Gastrocnemius medialis (tissue), 4 donors: Measurements from ENCODE around the gene NELFE. TPM values are rescaled to one million over a fixed set of nuclear protein-coding genes. Genes with fewer than 3 reads are reported as not detected.
"Not testable (repeated sequence)": the region's sequence is repeated elsewhere in the genome, so short reads cannot be mapped to it uniquely, and the experiment has no call there.

Source experiments
- ATAC-seq, 2 donors: fragments of 150-250 bp; one replicate each; pipeline ENCODE4 v1.9.1; 2016
- DNase-seq, 2 donors: peaks; one replicate each; pipeline ENCODE4 v3.0.0-alpha.2; 2019
- H3K27ac ChIP-seq, 4 donors: fragments of 200-600 bp; sonication (generic); 1 replicate in 1 of 4; 2 replicates in 3 of 4; pipeline ENCODE4 v1.5.1; 2016 to 2018; ENCODE audit warnings: mild to moderate bottlenecking in 2 of 4, moderate library complexity in 1 of 4
- H3K27me3 ChIP-seq, 3 donors: fragments of 200-600 bp; sonication (generic) in 2 of 3; 1 replicate in 1 of 3; 2 replicates in 2 of 3; pipeline versions ENCODE4 v1.5.1 to v1.6.0; 2016 to 2019; ENCODE audit warnings: mild to moderate bottlenecking in 1 of 3, moderate library complexity in 1 of 3
- H3K36me3 ChIP-seq, 2 donors: fragments of 200-600 bp; sonication (generic) in 1 of 2; one replicate each; pipeline ENCODE4 v1.5.1; 2017 to 2018
- H3K4me1 ChIP-seq, 2 donors: fragments of 200-600 bp; sonication (generic) in 1 of 2; one replicate each; pipeline ENCODE4 v1.5.1; 2016 to 2017; ENCODE audit warnings: mild to moderate bottlenecking in 2 of 2
- H3K4me3 ChIP-seq, 4 donors: fragments of 200-600 bp; sonication (generic) in 3 of 4; 1 replicate in 1 of 4; 2 replicates in 3 of 4; pipeline ENCODE4 v1.5.1; 2016 to 2019; ENCODE audit warnings: mild to moderate bottlenecking in 2 of 4
- H3K9me3 ChIP-seq, 3 donors: fragments of 200-600 bp; sonication (generic) in 2 of 3; 1 replicate in 1 of 3; 2 replicates in 2 of 3; pipeline ENCODE4 v1.5.1; 2016 to 2019
- CTCF ChIP-seq, 5 experiments: fragments of 450-650 bp in 3 of 5; fragments of 200-600 bp in 2 of 5; sonication (generic) in 2 of 5; IDR thresholded peaks in 4 of 5; conservative IDR thresholded peaks in 1 of 5; 1 replicate in 4 of 5; 2 replicates in 1 of 5; pipeline ENCODE4 v1.5.1; 2016 to 2019; ENCODE audit warnings: antibody characterized with exemption in 5 of 5, mild to moderate bottlenecking in 3 of 5, moderate library complexity in 3 of 5
- POLR2A ChIP-seq, 2 donors: fragments of 450-650 bp; IDR thresholded peaks; one replicate each; pipeline ENCODE4 v1.6.1; 2017; ENCODE audit warnings: antibody characterized with exemption in 2 of 2, mild to moderate bottlenecking in 2 of 2, moderate library complexity in 2 of 2
- in situ Hi-C, 4 donors: fragments of 200-750 bp; cut with MboI; loops; one replicate each; pipeline versions ENCODE4 v1.15.0 to v1.8.0; 2017; ENCODE audit warnings: low sequenced_read_pairs in 4 of 4
- intact Hi-C: fragments of 100-400 bp; cut with DNase I; formaldehyde crosslinking; loops from one replicate; pipeline ENCODE4 v1.15.1; 2023; ENCODE audit warnings: low total_unique reads
- total RNA-seq, 4 donors: library from RNA; depleted of rRNA; stranded (reverse); fragments of >200 nt; gene quantifications; one replicate each; pipeline versions ENCODE4 v1.1.0 to v1.2.3, GENCODE V29; 2016

NELFE gene
- total RNA-seq, 4 donors from 2014 or later, result 58.1 to 88.6 (median 78.7) TPM

GRCh38 chr6:31978831-31979230, 20.1 kb upstream of the NELFE start:
- Histone ChIP-seq H3K27ac (no peak overlapping the region), H3K4me1 (peaks cover 0 to under 1% of the 10 kb centered on the region in 2 donors), H3K9me3 (no peaks in the 10 kb centered on the region), H3K36me3 (peaks cover 0 to 19% of the 10 kb centered on the region in 2 donors), H3K27me3 (no peaks in the 10 kb centered on the region), H3K4me3 (no peak overlapping the region)
- in situ Hi-C loops, result loop anchor here in 1 of 4 donors (10.0 kb wide), 1 partner anchor 84 kb away; the partner anchor contains the start of gene EHMT2
- intact Hi-C loops, result loop anchor here (10.0 kb wide), 3 partner anchors 196 to 1914 kb away; partner anchors contain the start of genes AGPAT1, CLIC1, POLR1H and PPP1R11
- TF ChIP-seq POLR2A (IDR thresholded peaks at IDR 0.05), result no peak
- no peak for TF ChIP-seq CTCF (IDR thresholded peaks at IDR 0.05 in 4 of 5, conservative IDR thresholded peaks at IDR 0.05 in 1 of 5)
- no peak for DNase-seq
- no peak for ATAC-seq

- H3K9me3 ChIP-seq, result no peaks in the 10 kb centered on the region
- peaks cover 0 to 19% of the 10 kb centered on the region in 2 donors for H3K36me3 ChIP-seq
- peaks cover 7 to 10% of the 10 kb centered on the region in 2 donors for H3K4me1 ChIP-seq
- TF ChIP-seq POLR2A (IDR thresholded peaks at IDR 0.05) (no peak), CTCF (IDR thresholded peaks at IDR 0.05 in 4 of 5, conservative IDR thresholded peaks at IDR 0.05 in 1 of 5) (no peak)
- in situ Hi-C loops (loop anchor here in 1 of 4 donors (10.0 kb wide), 1 partner anchor 83 kb away; the partner anchor contains the start of gene EHMT2), intact Hi-C loops (loop anchor here (10.0 kb wide), 3 partner anchors 197 to 1913 kb away; partner anchors contain the start of genes AGPAT1, CLIC1, POLR1H and PPP1R11)
- no peaks in the 10 kb centered on the region for H3K27me3 ChIP-seq
- H3K27ac ChIP-seq, result no peak overlapping the region
- ATAC-seq, result no peak
- DNase-seq, result no peak
- no peak overlapping the region for H3K4me3 ChIP-seq
These were observed 19.2 kb upstream of the NELFE start for GRCh38 chr6:31977816-31978431.

GRCh38 chr6:31976065-31976464, 17.3 kb upstream of the NELFE start:
- in situ Hi-C loops (loop anchor here in 1 of 4 donors (10.0 kb wide), 1 partner anchor 81 kb away; the partner anchor contains the start of gene EHMT2), intact Hi-C loops (loop anchor here (10.0 kb wide), 3 partner anchors 199 to 1911 kb away; partner anchors contain the start of genes AGPAT1, CLIC1, POLR1H and PPP1R11)
- H3K4me3 ChIP-seq, H3K27me3 ChIP-seq, ATAC-seq, H3K9me3 ChIP-seq, H3K27ac ChIP-seq, DNase-seq: not testable (repeated sequence)
- H3K36me3 ChIP-seq, result peaks cover 0 to 19% of the 10 kb centered on the region in 2 donors
- peaks cover 16 to 20% of the 10 kb centered on the region in 2 donors for H3K4me1 ChIP-seq

GRCh38 chr6:31972709-31973350, 14.1 kb upstream of the NELFE start:
- no peak for TF ChIP-seq CTCF (IDR thresholded peaks at IDR 0.05 in 4 of 5, conservative IDR thresholded peaks at IDR 0.05 in 1 of 5)
- TF ChIP-seq POLR2A (IDR thresholded peaks at IDR 0.05), result no peak
- peaks cover 23 to 29% of the 10 kb centered on the region in 2 donors for H3K4me1 ChIP-seq
- peaks cover 0 to 23% of the 10 kb centered on the region in 2 donors for H3K36me3 ChIP-seq
- in situ Hi-C loops, result loop anchor here (10.0 to 25.0 kb wide), 7 partner anchors 78 to 989 kb away; partner anchors contain the start of genes AGER (in 1 of the 4), AGPAT1 (in 1 of the 4), APOM (in 1 of the 4) and ATF6B (in 1 of the 4)
- peak overlapping the region; percentile 90 to 97 (median 92) for H3K27ac ChIP-seq
- no peak for ATAC-seq
- DNase-seq, result no peak
- H3K9me3 ChIP-seq, result no peaks in the 10 kb centered on the region
- intact Hi-C loops, result loop anchor here (1.0 to 10.0 kb wide), 4 partner anchors 14 to 1908 kb away; partner anchors contain the start of genes AGPAT1, CLIC1, POLR1H and PPP1R11
- H3K27me3 ChIP-seq, result no peaks in the 10 kb centered on the region
- H3K4me3 ChIP-seq, result peak overlapping the region; percentile 74 to 91 (median 85)
